Hepatocyte (in vitro differentiated cells): ENCODE results near the gene CGRRF1.

Source experiments
- CTCF ChIP-seq: fragments of 200-600 bp; sonication (generic); IDR thresholded peaks from 2 replicates; pipeline ENCODE4 v1.5.1; 2016; ENCODE audit warnings: antibody characterized with exemption, mild to moderate bottlenecking; ENCODE audit not compliant: poor library complexity
- EZH2 ChIP-seq: fragments of 200-600 bp; sonication (generic); IDR thresholded peaks from 2 replicates; pipeline ENCODE4 v1.6.1; 2016; ENCODE audit warnings: antibody characterized with exemption, mild to moderate bottlenecking, borderline replicate concordance
- EZH2phosphoT487 ChIP-seq: fragments of 200-600 bp; sonication (generic); IDR thresholded peaks from one replicate; pipeline ENCODE4 v1.6.1; 2018; ENCODE audit warnings: antibody characterized with exemption, mild to moderate bottlenecking, low read depth, moderate library complexity; ENCODE audit not compliant: unreplicated experiment, severe bottlenecking

GRCh38 chr14:54580933-54581332 is 71.2 kb downstream of the CGRRF1 start:
- TF ChIP-seq CTCF (no peak), EZH2 (no peak), EZH2phosphoT487 (no peak)
